ENCODE results near the gene BRD2. TPM values are rescaled to one million over a fixed set of nuclear protein-coding genes. Genes with fewer than 3 reads are reported as not detected.

BRD2 gene
- total and polyA plus RNA-seq, 5 donors from 2014 or later = 43.9 to 425 (median 55.8) TPM

DNA sequence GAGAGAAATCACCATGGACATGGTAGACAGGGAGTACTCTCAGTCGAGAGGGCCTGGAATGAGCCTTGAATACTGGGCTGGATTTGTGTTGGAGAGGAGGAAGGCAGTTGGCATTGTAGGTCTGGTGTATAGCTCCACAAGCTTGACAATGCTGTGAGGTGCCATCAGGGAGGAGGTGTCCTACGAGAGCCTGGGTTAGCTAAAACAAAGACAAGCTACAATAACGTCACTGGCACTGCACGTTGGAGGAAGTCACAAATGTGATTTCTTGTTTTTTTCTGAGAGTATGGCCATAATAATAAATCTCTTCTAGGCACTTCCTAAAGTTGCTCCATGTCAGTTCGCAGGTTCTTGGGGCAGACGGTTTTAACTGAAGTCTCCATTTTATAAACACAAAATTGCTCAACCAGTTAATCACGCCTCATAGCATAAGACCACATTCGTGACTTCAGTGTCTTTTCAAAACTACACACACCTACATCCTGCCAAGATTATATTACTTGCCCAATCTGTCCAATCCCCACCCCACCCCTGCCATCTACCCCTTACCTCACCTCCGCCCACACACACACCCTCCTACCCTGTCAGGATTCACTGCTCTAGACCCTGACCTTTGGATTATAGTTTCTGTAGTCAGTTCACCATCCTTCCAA, 23.2 kb upstream of the BRD2 start:
- Histone ChIP-seq H3K27ac (ENCODE audit: insufficient read depth, low read length, poor library complexity, severe bottlenecking) (peak overlapping the region; percentile 71), H3K4me1 (ENCODE audit: control insufficient read depth, insufficient read depth, low read length, poor library complexity, severe bottlenecking) (peaks cover 53% of the 10 kb centered on the region), H3K27me3 (ENCODE audit: control insufficient read depth, insufficient read depth, low read length) (no peaks in the 10 kb centered on the region), H3K36me3 (ENCODE audit: control insufficient read depth, insufficient read depth, low read length) (no peaks in the 10 kb centered on the region), H3K9me3 (ENCODE audit: control insufficient read depth in 2 of 2, low read length in 2 of 2) (no peaks in the 10 kb centered on the region), H3K4me3 (ENCODE audit: low read depth, low read length) (peak overlapping the region; percentile 1)
- DNase-seq (peak in 2 of 3 donors; percentile 17 to 60), ATAC-seq (ENCODE audit: low read depth in 2 of 2) (peak; percentile 16)
- Mint-ChIP-seq H3K4me3 (peak overlapping the region in 3 of 4 donors; percentile 66 to 92 (median 68)), H3K9me3 (no peaks in the 10 kb centered on the region), H3K4me1 (peaks cover 36 to 86% (median 62%) of the 10 kb centered on the region in 4 donors), H3K36me3 (no peaks in the 10 kb centered on the region), H3K27me3 (no peaks in the 10 kb centered on the region), H3K27ac (peak overlapping the region; percentile 89 to 99 (median 95))

DNA sequence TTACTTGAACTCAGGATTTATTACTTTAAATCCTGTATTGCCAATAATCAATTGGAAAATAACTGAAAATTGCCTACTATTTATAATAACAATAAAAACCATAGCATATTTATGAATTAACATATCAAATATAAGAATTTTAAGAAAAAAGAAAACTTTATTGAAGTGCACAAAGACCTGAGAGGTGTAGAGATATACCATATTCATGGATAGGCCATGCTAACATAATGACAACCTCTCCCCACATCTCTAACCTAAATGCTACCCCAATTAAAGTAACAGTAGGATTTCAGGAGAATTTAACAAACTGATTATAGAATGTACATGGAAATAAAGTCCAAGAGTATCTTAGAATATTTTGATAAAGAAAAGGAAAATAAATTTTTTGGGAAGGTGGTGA, 22.4 kb upstream of the BRD2 start:
- Mint-ChIP-seq H3K4me1 (peaks cover 35 to 82% (median 57%) of the 10 kb centered on the region in 4 donors), H3K4me3 (peak overlapping the region in 1 of 4 donors; percentile 68), H3K36me3 (no peaks in the 10 kb centered on the region), H3K27ac (peak overlapping the region; percentile 43 to 95 (median 89)), H3K9me3 (no peaks in the 10 kb centered on the region), H3K27me3 (no peaks in the 10 kb centered on the region)
- no peaks in the 10 kb centered on the region for H3K9me3 ChIP-seq (ENCODE audit: control insufficient read depth in 2 of 2, low read length in 2 of 2)
- H3K4me1 ChIP-seq (ENCODE audit: control insufficient read depth, insufficient read depth, low read length, poor library complexity, severe bottlenecking) = peaks cover 46% of the 10 kb centered on the region
- H3K27ac ChIP-seq (ENCODE audit: insufficient read depth, low read length, poor library complexity, severe bottlenecking) = no peak overlapping the region
- no peaks in the 10 kb centered on the region for H3K36me3 ChIP-seq (ENCODE audit: control insufficient read depth, insufficient read depth, low read length)
- DNase-seq (no peak), ATAC-seq (ENCODE audit: low read depth in 2 of 2) (no peak)
- H3K27me3 ChIP-seq (ENCODE audit: control insufficient read depth, insufficient read depth, low read length) = no peaks in the 10 kb centered on the region
- no peak overlapping the region for H3K4me3 ChIP-seq (ENCODE audit: low read depth, low read length)

DNA sequence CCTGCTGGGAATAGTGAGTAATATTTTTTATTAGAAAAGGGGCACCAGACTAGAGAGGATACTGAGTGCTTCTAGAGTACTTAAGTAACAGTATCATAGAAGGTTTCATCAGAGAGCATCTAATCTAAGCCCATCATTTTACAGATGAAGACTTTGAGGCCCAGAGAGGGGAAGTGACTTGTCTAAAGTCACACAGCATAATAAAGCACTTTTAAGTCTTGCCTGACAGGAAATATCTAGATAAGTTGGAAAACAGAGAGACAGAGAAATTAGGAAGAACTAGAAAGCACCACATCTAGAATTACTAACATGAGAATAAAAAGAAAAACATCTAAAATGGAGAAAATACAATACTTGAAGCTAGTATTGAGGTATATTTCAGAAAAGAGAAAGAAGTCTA, 21.5 kb upstream of the BRD2 start:
- ATAC-seq (ENCODE audit: low read depth in 2 of 2) (no peak), DNase-seq (no peak)
- Mint-ChIP-seq H3K4me1 (peaks cover 27 to 75% (median 49%) of the 10 kb centered on the region in 4 donors), H3K27me3 (no peaks in the 10 kb centered on the region), H3K27ac (peak overlapping the region; percentile 32 to 54 (median 41)), H3K4me3 (no peak overlapping the region), H3K9me3 (no peaks in the 10 kb centered on the region), H3K36me3 (no peaks in the 10 kb centered on the region)
- Histone ChIP-seq H3K27me3 (ENCODE audit: control insufficient read depth, insufficient read depth, low read length) (no peaks in the 10 kb centered on the region), H3K36me3 (ENCODE audit: control insufficient read depth, insufficient read depth, low read length) (no peaks in the 10 kb centered on the region), H3K27ac (ENCODE audit: insufficient read depth, low read length, poor library complexity, severe bottlenecking) (no peak overlapping the region), H3K4me3 (ENCODE audit: low read depth, low read length) (no peak overlapping the region), H3K4me1 (ENCODE audit: control insufficient read depth, insufficient read depth, low read length, poor library complexity, severe bottlenecking) (peaks cover 38% of the 10 kb centered on the region), H3K9me3 (ENCODE audit: control insufficient read depth in 2 of 2, low read length in 2 of 2) (no peaks in the 10 kb centered on the region)

DNA sequence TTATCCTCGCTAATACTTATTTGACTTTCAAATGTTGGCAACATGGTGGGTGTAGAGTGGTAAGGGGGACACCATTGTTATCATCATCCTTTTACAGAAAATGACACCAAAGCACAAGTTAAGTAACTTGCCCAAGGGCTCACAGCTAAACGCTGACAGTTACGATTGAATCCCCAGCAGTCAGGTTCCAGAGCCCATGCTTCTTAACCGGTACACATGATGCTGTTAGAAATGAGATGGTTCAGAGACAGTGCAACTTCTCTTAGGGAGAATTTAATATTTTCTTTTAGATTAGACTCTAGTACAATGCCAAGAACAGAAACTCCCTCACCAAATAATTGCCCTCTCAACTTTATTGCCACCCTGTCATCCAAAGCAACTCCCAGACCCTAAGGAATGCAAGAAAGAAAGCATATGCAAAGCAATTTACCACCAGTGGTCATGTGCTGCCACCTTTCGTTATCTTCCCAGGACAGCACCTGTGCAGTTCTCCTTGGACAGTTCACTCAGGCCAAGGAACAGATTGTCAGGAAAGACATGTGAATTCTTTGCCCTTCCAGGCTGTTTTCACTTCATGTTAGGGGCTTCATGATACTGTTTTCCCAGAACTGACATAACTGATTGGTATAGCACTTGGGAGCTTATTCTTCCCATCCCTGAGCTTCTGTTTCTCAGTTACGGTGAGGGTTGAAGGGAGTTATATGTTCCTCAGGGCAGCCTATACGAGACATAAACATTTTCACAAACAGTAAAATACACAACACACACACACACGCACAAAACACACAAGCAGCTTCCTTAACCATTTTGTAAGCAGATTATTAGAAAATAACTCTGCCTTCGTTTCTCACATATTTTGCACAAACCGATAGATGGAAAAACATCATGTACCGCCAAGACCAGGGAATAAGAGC, 20.6 kb upstream of the BRD2 start:
- Mint-ChIP-seq H3K27me3 (no peaks in the 10 kb centered on the region), H3K27ac (peak overlapping the region in 2 of 3 donors; percentile 26 to 88), H3K9me3 (no peaks in the 10 kb centered on the region), H3K4me1 (peaks cover 29 to 75% (median 51%) of the 10 kb centered on the region in 4 donors), H3K36me3 (no peaks in the 10 kb centered on the region), H3K4me3 (peak overlapping the region in 1 of 4 donors; percentile 48)
- Histone ChIP-seq H3K27me3 (ENCODE audit: control insufficient read depth, insufficient read depth, low read length) (no peaks in the 10 kb centered on the region), H3K4me3 (ENCODE audit: low read depth, low read length) (no peak overlapping the region), H3K27ac (ENCODE audit: insufficient read depth, low read length, poor library complexity, severe bottlenecking) (no peak overlapping the region), H3K4me1 (ENCODE audit: control insufficient read depth, insufficient read depth, low read length, poor library complexity, severe bottlenecking) (peaks cover 38% of the 10 kb centered on the region), H3K36me3 (ENCODE audit: control insufficient read depth, insufficient read depth, low read length) (no peaks in the 10 kb centered on the region), H3K9me3 (ENCODE audit: control insufficient read depth in 2 of 2, low read length in 2 of 2) (no peaks in the 10 kb centered on the region)
- DNase-seq (peak; percentile 23 to 56 (median 36)), ATAC-seq (ENCODE audit: low read depth in 2 of 2) (peak; percentile 35 to 41)

- Mint-ChIP-seq H3K27me3 (no peaks in the 10 kb centered on the region), H3K27ac (peak overlapping the region in 1 of 3 donors; percentile 39), H3K36me3 (no peaks in the 10 kb centered on the region), H3K4me3 (peak overlapping the region in 1 of 4 donors; percentile 38), H3K9me3 (no peaks in the 10 kb centered on the region), H3K4me1 (peaks cover 42 to 75% (median 55%) of the 10 kb centered on the region in 4 donors)
- H3K36me3 ChIP-seq (ENCODE audit: control insufficient read depth, insufficient read depth, low read length) = no peaks in the 10 kb centered on the region
- DNase-seq (no peak), ATAC-seq (ENCODE audit: low read depth in 2 of 2) (no peak)
- H3K9me3 ChIP-seq (ENCODE audit: control insufficient read depth in 2 of 2, low read length in 2 of 2) = no peaks in the 10 kb centered on the region
- H3K4me3 ChIP-seq (ENCODE audit: low read depth, low read length) = no peak overlapping the region
- no peak overlapping the region for H3K27ac ChIP-seq (ENCODE audit: insufficient read depth, low read length, poor library complexity, severe bottlenecking)
- no peaks in the 10 kb centered on the region for H3K27me3 ChIP-seq (ENCODE audit: control insufficient read depth, insufficient read depth, low read length)
- peaks cover 32% of the 10 kb centered on the region for H3K4me1 ChIP-seq (ENCODE audit: control insufficient read depth, insufficient read depth, low read length, poor library complexity, severe bottlenecking)
Measured at GRCh38 chr6:32949113-32949512, 19.3 kb upstream of the BRD2 start.

- ATAC-seq (ENCODE audit: low read depth in 2 of 2) = no peak
- peak overlapping the region in 2 of 3 donors; percentile 4 to 70 for H3K27ac Mint-ChIP-seq
Measured at GRCh38 chr6:32950010-32950409, 18.4 kb upstream of the BRD2 start.

DNA sequence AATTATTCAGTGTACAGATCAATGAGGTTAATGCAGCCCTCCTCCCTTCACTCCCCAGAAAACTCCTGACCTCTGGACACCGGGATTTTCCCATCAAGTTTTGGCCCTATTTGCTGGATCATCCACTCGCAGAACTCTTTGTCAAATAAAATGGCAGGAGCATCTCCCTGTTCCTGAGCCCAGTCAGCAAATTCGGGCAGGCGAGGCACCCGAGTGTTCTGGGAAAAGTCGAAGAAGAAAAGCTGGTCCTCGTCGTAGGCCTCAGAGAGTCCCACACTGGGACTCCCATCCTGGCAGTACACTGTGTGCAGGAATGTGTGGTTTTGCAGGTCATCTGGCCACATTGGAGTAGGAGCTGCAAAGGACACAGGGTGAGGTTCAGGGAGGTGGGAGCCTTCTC, 17.9 kb upstream of the BRD2 start:
- H3K9me3 ChIP-seq (ENCODE audit: control insufficient read depth in 2 of 2, low read length in 2 of 2) = no peaks in the 10 kb centered on the region
- H3K27ac ChIP-seq (ENCODE audit: insufficient read depth, low read length, poor library complexity, severe bottlenecking) = no peak overlapping the region
- no peak for ATAC-seq (ENCODE audit: low read depth in 2 of 2)
- no peaks in the 10 kb centered on the region for H3K36me3 ChIP-seq (ENCODE audit: control insufficient read depth, insufficient read depth, low read length)
- H3K9me3 Mint-ChIP-seq = no peaks in the 10 kb centered on the region
- H3K4me3 ChIP-seq (ENCODE audit: low read depth, low read length) = no peak overlapping the region
- H3K36me3 Mint-ChIP-seq = no peaks in the 10 kb centered on the region
- H3K4me3 Mint-ChIP-seq = no peak overlapping the region
- peaks cover 24% of the 10 kb centered on the region for H3K4me1 ChIP-seq (ENCODE audit: control insufficient read depth, insufficient read depth, low read length, poor library complexity, severe bottlenecking)
- H3K27ac Mint-ChIP-seq = peak overlapping the region in 2 of 3 donors; percentile 4 to 48
- H3K27me3 Mint-ChIP-seq = no peaks in the 10 kb centered on the region
- H3K27me3 ChIP-seq (ENCODE audit: control insufficient read depth, insufficient read depth, low read length) = no peaks in the 10 kb centered on the region
- H3K4me1 Mint-ChIP-seq = peaks cover 42 to 74% (median 52%) of the 10 kb centered on the region in 4 donors
- no peak for DNase-seq

More at GRCh38 chr6:32950010-32950409, 18.4 kb upstream of the BRD2 start:
- Mint-ChIP-seq H3K4me3 (no peak overlapping the region), H3K9me3 (no peaks in the 10 kb centered on the region), H3K27me3 (no peaks in the 10 kb centered on the region), H3K36me3 (no peaks in the 10 kb centered on the region), H3K4me1 (peaks cover 43 to 74% (median 53%) of the 10 kb centered on the region in 4 donors)
- H3K27ac ChIP-seq (ENCODE audit: insufficient read depth, low read length, poor library complexity, severe bottlenecking) = no peak overlapping the region
- no peaks in the 10 kb centered on the region for H3K36me3 ChIP-seq (ENCODE audit: control insufficient read depth, insufficient read depth, low read length)
- H3K4me1 ChIP-seq (ENCODE audit: control insufficient read depth, insufficient read depth, low read length, poor library complexity, severe bottlenecking) = peaks cover 28% of the 10 kb centered on the region
- DNase-seq = no peak
- no peak overlapping the region for H3K4me3 ChIP-seq (ENCODE audit: low read depth, low read length)
- H3K27me3 ChIP-seq (ENCODE audit: control insufficient read depth, insufficient read depth, low read length) = no peaks in the 10 kb centered on the region
- no peaks in the 10 kb centered on the region for H3K9me3 ChIP-seq (ENCODE audit: control insufficient read depth in 2 of 2, low read length in 2 of 2)

Data from CD4-positive, CD25-positive, alpha-beta regulatory T cell (primary cell).